M059J (cell line): ENCODE data around the gene GFM2. TPM values are rescaled to one million over a fixed set of nuclear protein-coding genes. Genes with fewer than 3 reads are reported as not detected.
"Not testable (repeated sequence)": the region's sequence is repeated elsewhere in the genome, so short reads cannot be mapped to it uniquely, and the experiment has no call there.

ENCODE experiments used
- DNase-seq: peaks from one replicate; pipeline ENCODE4 v3.0.0-alpha.2; 2012; ENCODE audit warnings: low read depth
- total RNA-seq: library from RNA; depleted of rRNA; stranded (reverse); fragments of >200 nt; shearing (Covaris generic); gene quantifications from 2 replicates; pipeline ENCODE4 v1.2.3, GENCODE V29; 2014; rRNA removed

The GFM2 gene
- total RNA-seq, 1 experiment from 2014 or later: 47.1 TPM

GRCh38 chr5:74693191-74693590 lies 73.7 kb downstream of the GFM2 start:
- peak; percentile 8 for DNase-seq

DNA sequence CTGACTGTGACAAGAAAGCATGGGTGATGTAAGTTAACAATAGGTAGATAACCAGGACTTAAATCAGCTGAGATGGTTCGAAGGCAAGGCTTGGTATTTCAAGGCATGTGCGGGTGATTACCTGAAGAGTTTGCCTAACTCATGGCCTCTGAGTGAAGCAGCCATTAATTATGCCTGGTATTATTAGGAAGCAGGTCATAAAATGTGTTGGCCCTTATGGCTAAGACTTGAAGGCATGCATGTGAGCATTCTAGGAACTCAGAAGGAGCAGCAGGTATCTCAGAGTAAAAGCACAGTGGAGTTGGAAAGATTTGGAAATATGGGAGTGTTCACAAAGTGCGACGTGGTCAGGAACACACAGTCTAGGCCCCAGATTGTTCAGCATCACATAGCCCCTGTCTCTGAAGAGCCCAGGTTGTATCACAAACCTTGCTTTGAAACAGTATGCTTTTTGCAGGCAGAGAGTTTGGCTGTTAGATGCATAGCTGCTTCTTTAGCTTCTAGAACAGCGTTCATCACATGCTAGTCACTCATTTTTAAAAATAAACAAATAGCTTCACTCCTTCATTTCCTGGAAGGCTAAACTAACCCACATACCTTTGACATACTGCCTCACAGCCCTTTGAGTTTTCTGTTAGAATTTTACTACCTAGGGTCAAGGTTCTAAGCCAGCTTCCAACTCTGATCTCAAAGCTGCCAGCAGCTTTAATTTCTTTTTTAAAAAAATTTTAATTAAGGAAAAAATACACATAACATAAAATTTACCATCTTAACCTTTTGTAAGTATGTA lies 79.8 kb downstream of the GFM2 start:
- peak; percentile 54 for DNase-seq

- DNase-seq: no peak
Observed at GRCh38 chr5:74685979-74686631, 80.8 kb downstream of the GFM2 start.

DNA sequence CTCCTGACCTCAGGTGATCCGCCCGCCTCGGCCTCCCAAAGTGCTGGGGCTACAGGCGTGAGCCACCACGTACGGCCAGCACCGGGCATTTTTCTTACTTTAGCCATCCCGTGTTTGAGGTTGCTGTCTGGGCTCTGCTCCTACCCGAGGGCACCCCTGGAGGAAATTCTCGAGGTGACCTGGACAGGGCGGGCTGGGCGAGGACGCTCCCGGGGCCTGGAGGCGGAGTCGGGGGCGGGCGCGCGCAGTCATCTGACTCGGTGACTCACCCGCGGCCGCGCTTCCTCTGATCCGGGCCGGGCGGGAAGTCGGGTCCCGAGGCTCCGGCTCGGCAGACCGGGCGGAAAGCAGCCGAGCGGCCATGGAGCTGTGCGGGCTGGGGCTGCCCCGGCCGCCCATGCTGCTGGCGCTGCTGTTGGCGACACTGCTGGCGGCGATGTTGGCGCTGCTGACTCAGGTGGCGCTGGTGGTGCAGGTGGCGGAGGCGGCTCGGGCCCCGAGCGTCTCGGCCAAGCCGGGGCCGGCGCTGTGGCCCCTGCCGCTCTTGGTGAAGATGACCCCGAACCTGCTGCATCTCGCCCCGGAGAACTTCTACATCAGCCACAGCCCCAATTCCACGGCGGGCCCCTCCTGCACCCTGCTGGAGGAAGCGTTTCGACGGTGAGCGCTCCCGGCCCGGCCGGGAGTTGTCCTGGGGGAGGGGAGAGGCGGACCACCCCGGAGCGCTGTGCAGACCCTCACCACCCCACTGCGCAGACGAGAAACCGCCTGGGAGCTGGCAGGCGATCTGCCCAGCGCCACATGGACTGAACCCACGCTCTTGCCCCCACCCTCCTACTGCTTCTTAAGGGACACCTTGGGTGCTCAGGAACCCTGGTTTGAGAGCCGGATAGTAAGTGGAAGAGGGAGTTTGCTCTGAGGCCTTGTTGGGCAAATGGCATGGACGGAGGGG lies 81.7 kb downstream of the GFM2 start, which contains the start of gene HEXB:
TSS of gene HEXB (plus strand) at position 334 of the 952 bp plus-strand sequence. CDS start at position 362, 28 bp downstream.
- DNase-seq: peak; percentile 87

GRCh38 chr5:74679966-74680365 lies 87.0 kb downstream of the GFM2 start:
- peak; percentile 38 for DNase-seq

- DNase-seq: not testable (repeated sequence)
Observed at GRCh38 chr5:74679300-74679699, 87.6 kb downstream of the GFM2 start.

GRCh38 chr5:74678123-74678522 lies 88.8 kb downstream of the GFM2 start:
- not testable (repeated sequence) for DNase-seq

- DNase-seq: not testable (repeated sequence)
Observed at GRCh38 chr5:74676466-74676865, 90.5 kb downstream of the GFM2 start.

- DNase-seq: peak; percentile 50
Observed at GRCh38 chr5:74673011-74673790, 93.7 kb downstream of the GFM2 start.

DNA sequence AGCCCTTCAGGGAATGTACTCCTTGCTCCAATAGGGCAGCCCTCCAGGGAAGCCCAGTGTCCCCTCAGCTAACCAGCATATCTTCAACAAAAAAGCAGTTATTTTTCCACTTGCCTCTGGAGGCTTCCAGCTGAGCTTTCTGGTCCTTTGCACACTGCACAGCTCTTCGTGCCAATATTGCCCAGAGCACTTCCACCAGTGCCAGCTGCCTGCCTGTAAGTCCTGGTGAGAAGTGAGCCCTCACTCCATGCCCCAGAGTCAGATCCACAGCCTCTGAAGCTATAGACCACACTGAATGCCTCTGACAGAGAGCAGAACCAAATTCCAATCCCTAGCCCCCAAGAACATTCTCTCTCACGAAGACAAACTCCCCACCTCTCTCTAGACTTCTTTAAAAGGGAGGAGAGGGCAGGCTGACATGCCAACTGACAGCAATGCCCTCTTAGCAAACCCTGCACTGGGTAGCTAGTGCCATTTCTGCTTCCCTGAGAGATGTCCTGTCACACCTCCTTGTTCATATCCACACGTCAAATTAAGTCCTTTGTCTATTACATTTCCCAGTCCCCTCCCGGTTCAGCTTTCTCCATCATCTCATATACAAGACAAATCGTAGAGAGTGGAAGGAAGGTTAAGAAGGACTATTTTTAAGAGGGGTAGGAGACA lies 94.6 kb downstream of the GFM2 start:
- DNase-seq: no peak

Other genes with a start within 250 kb of the GFM2 start
- gene ENC1, start 126.4 kb downstream of the GFM2 start, total RNA-seq: 38.8 and 48.1 TPM in 2 replicates
- 290 and 372 TPM in 2 replicates for gene HEXB, start 81.9 kb downstream of the GFM2 start, total RNA-seq
- gene NSA2, start 132 bp upstream of the GFM2 start, total RNA-seq: 87.8 and 102 TPM in 2 replicates
- gene FAM169A, start 99.3 kb upstream of the GFM2 start, total RNA-seq: 5.3 and 10.7 TPM in 2 replicates